IMR-90 (cell line): ENCODE results near the gene SRSF4. TPM values are rescaled to one million over a fixed set of nuclear protein-coding genes. Genes with fewer than 3 reads are reported as not detected.

Experiments used
- ATAC-seq: fragments of 200-7000 bp; cut with Tn5 transposase; 2 replicates; pipeline ENCODE4 v1.9.1; 2020; ENCODE audit warnings: low read depth, mild to moderate bottlenecking, moderate library complexity
- BruUV-seq: library from RNA; stranded (reverse); fragments of 400-500 nt; replicated peaks from 2 replicates; lab custom pipeline; 2021; lab: Mats Ljungman, UMichigan
- CTCF ChIA-PET: fragments of 300-600 bp; formaldehyde crosslinking; extraction: SDS; loops from one replicate; lab custom pipeline; 2021; ENCODE audit warnings: antibody characterized with exemption; lab: Yijun Ruan, JAX
- POLR2A ChIA-PET: fragments of 300-600 bp; sonication (Branson Sonifier 250); formaldehyde crosslinking; loops from one replicate; lab custom pipeline; 2022; ENCODE audit warnings: antibody characterized with exemption; ENCODE audit not compliant: unreplicated experiment; lab: Charles Lee
- DNase-seq: peaks from one replicate; pipeline ENCODE4 v3.0.0; 2013
- H2AFZ ChIP-seq: replicated peaks from 2 replicates; pipeline ENCODE3; 2013; ENCODE audit warnings: low read length, mild to moderate bottlenecking; ENCODE audit not compliant: poor library complexity
- H2AK5ac ChIP-seq: 2 replicates; pipeline ENCODE4 v1.6.1; 2013; ENCODE audit warnings: low read depth, low read length, inconsistent platforms
- H2AK9ac ChIP-seq: replicated peaks from 2 replicates; pipeline ENCODE3; 2013; ENCODE audit warnings: mild to moderate bottlenecking, low read depth, low read length, moderate library complexity; ENCODE audit not compliant: poor library complexity
- H2BK120ac ChIP-seq: 2 replicates; pipeline ENCODE4 v1.6.1; 2013; ENCODE audit warnings: low read depth, low read length, inconsistent platforms
- H2BK15ac ChIP-seq: 3 replicates; pipeline ENCODE4 v1.6.1; 2013; ENCODE audit warnings: low read depth, low read length, inconsistent platforms
- H2BK20ac ChIP-seq: 2 replicates; pipeline ENCODE4 v1.6.1; 2013; ENCODE audit warnings: low read depth, mild to moderate bottlenecking, inconsistent platforms, low read length, moderate library complexity
- H2BK5ac ChIP-seq: 2 replicates; pipeline ENCODE4 v1.6.1; 2013; ENCODE audit warnings: mild to moderate bottlenecking, low read depth, low read length, inconsistent platforms; ENCODE audit not compliant: poor library complexity, severe bottlenecking
- H3K14ac ChIP-seq: replicated peaks from 2 replicates; pipeline ENCODE4 v1.6.1; 2013; ENCODE audit warnings: low read depth, low read length, inconsistent platforms
- H3K18ac ChIP-seq: 2 replicates; pipeline ENCODE4 v1.6.1; 2013; ENCODE audit warnings: low read depth, low read length, control low read depth
- H3K23ac ChIP-seq: 2 replicates; pipeline ENCODE4 v1.6.1; 2013; ENCODE audit warnings: low read depth, low read length, inconsistent platforms
- H3K27ac ChIP-seq: 2 replicates; pipeline ENCODE4 v1.5.1; 2013; ENCODE audit warnings: mild to moderate bottlenecking, control low read depth, low read length; ENCODE audit not compliant: insufficient read depth
- H3K27me3 ChIP-seq: 2 replicates; pipeline ENCODE4 v1.6.1; 2013; ENCODE audit warnings: low read length; ENCODE audit not compliant: control insufficient read depth, insufficient read depth
- H3K36me3 ChIP-seq: 2 replicates; pipeline ENCODE4 v1.6.1; 2013; ENCODE audit warnings: low read length, mixed read lengths; ENCODE audit not compliant: control insufficient read depth, insufficient read depth
- H3K4ac ChIP-seq: 2 replicates; pipeline ENCODE4 v1.6.1; 2013; ENCODE audit warnings: low read depth, low read length, inconsistent platforms
- H3K4me1 ChIP-seq: 2 replicates; pipeline ENCODE4 v1.6.1; 2013; ENCODE audit warnings: low read length, mixed read lengths; ENCODE audit not compliant: control insufficient read depth, insufficient read depth
- H3K4me2 ChIP-seq: 2 replicates; pipeline ENCODE4 v1.6.1; 2013; ENCODE audit warnings: low read depth, mild to moderate bottlenecking, control low read depth, low read length, moderate library complexity
- H3K4me3 ChIP-seq: 2 replicates; pipeline ENCODE4 v1.5.1; 2013; ENCODE audit warnings: low read depth, mild to moderate bottlenecking, control low read depth, low read length, moderate library complexity; ENCODE audit not compliant: insufficient read depth
- H3K56ac ChIP-seq: 2 replicates; pipeline ENCODE4 v1.6.1; 2013; ENCODE audit warnings: low read length, inconsistent platforms; ENCODE audit not compliant: insufficient read depth; ENCODE audit errors: extremely low read depth
- H3K79me1 ChIP-seq, 2 experiments: 2 replicates each; pipeline ENCODE4 v1.6.1; 2013; ENCODE audit warnings: low read length in 2 of 2, inconsistent platforms in 1 of 2, low read depth in 1 of 2
- H3K9ac ChIP-seq: 2 replicates; pipeline ENCODE4 v1.6.1; 2013; ENCODE audit warnings: low read depth, low read length, control low read depth
- H3K9me1 ChIP-seq: 2 replicates; pipeline ENCODE4 v1.6.1; 2013; ENCODE audit warnings: low read length, inconsistent platforms; ENCODE audit not compliant: insufficient read depth
- H3K9me3 ChIP-seq: 2 replicates; pipeline ENCODE4 v1.6.1; 2013; ENCODE audit warnings: low read length; ENCODE audit not compliant: control insufficient read depth, insufficient read depth
- H4K20me1 ChIP-seq: 2 replicates; pipeline ENCODE4 v1.6.1; 2013; ENCODE audit warnings: low read length, inconsistent platforms; ENCODE audit not compliant: insufficient read depth
- H4K5ac ChIP-seq: 2 replicates; pipeline ENCODE4 v1.6.1; 2013; ENCODE audit warnings: mild to moderate bottlenecking, low read depth, low read length, control low read depth
- H4K8ac ChIP-seq, 2 experiments: 2 replicates each; pipeline ENCODE4 v1.6.1; 2013; ENCODE audit warnings: low read depth in 2 of 2, low read length in 2 of 2, control low read depth in 1 of 2, inconsistent platforms in 1 of 2
- H4K91ac ChIP-seq: 2 replicates; pipeline ENCODE4 v1.6.1; 2013; ENCODE audit warnings: low read depth, low read length, inconsistent platforms; ENCODE audit not compliant: insufficient read depth
- BHLHE40 ChIP-seq: fragments of 150-350 bp; IDR thresholded peaks from 2 replicates; pipeline ENCODE4 v1.6.1; 2016; ENCODE audit warnings: mild to moderate bottlenecking, low read depth, low read length
- CEBPB ChIP-seq: IDR thresholded peaks from 2 replicates; pipeline ENCODE4 v1.6.1; 2012; ENCODE audit warnings: low read depth, low read length, improper control_type of control experiment
- CHD1 ChIP-seq: IDR thresholded peaks from 2 replicates; pipeline ENCODE4 v1.6.1; 2012; ENCODE audit warnings: low read depth, low read length, improper control_type of control experiment
- CTCF ChIP-seq: conservative IDR thresholded peaks from 2 replicates; pipeline ENCODE4 v1.5.1; 2012; ENCODE audit warnings: mild to moderate bottlenecking, low read depth, low read length, improper control_type of control experiment
- ELK1 ChIP-seq: fragments of 150-350 bp; IDR thresholded peaks from 2 replicates; pipeline ENCODE4 v1.6.1; 2016; ENCODE audit warnings: low read depth, mild to moderate bottlenecking, low read length, moderate library complexity, borderline replicate concordance
- FOS ChIP-seq: fragments of 150-350 bp; IDR thresholded peaks from 2 replicates; pipeline ENCODE4 v1.6.1; 2016; ENCODE audit warnings: low read depth, low read length
- MAFK ChIP-seq: IDR thresholded peaks from 2 replicates; pipeline ENCODE4 v1.6.1; 2012; ENCODE audit warnings: low read depth, low read length, improper control_type of control experiment
- MAZ ChIP-seq: IDR thresholded peaks from 2 replicates; pipeline ENCODE4 v1.6.1; 2012; ENCODE audit warnings: low read depth, mild to moderate bottlenecking, low read length, improper control_type of control experiment, moderate library complexity, borderline replicate concordance
- MXI1 ChIP-seq: IDR thresholded peaks from 2 replicates; pipeline ENCODE4 v1.6.1; 2012; ENCODE audit warnings: low read depth, mild to moderate bottlenecking, low read length, moderate library complexity, borderline replicate concordance
- NFE2L2 ChIP-seq: fragments of 150-350 bp; IDR thresholded peaks from 2 replicates; pipeline ENCODE4 v1.6.1; 2016; ENCODE audit warnings: low read depth, mild to moderate bottlenecking, low read length
- POLR2A ChIP-seq: IDR thresholded peaks from 2 replicates; pipeline ENCODE4 v1.6.1; 2012; ENCODE audit warnings: mild to moderate bottlenecking, low read depth, low read length
- RAD21 ChIP-seq: IDR thresholded peaks from 2 replicates; pipeline ENCODE4 v1.6.1; 2012; ENCODE audit warnings: low read length, improper control_type of control experiment
- RCOR1 ChIP-seq: IDR thresholded peaks from 2 replicates; pipeline ENCODE4 v1.6.1; 2012; ENCODE audit warnings: mild to moderate bottlenecking, low read length, improper control_type of control experiment; ENCODE audit not compliant: insufficient replicate concordance
- RFX5 ChIP-seq: IDR thresholded peaks from 2 replicates; pipeline ENCODE4 v1.8.0; 2012; ENCODE audit warnings: low read depth, mild to moderate bottlenecking, low read length, moderate library complexity
- SMC3 ChIP-seq: fragments of 150-350 bp; IDR thresholded peaks from 2 replicates; pipeline ENCODE4 v1.6.1; 2016; ENCODE audit warnings: low read depth, mild to moderate bottlenecking, antibody characterized with exemption, low read length, moderate library complexity
- USF2 ChIP-seq: fragments of 150-350 bp; IDR thresholded peaks from 2 replicates; pipeline ENCODE4 v1.6.1; 2017; ENCODE audit warnings: mild to moderate bottlenecking, antibody characterized with exemption, low read length, low read depth
- WGBS, 2 experiments: methylation state at CpG; one replicate each; pipeline versions ENCODE4 v1.1.5 to v1.1.7; 2013; ENCODE audit warnings: missing lambda C conversion rate in 2 of 2; ENCODE audit not compliant: insufficient read length in 1 of 2; ENCODE audit errors: extremely low coverage in 2 of 2; 5-methylcytosine and 5-hydroxymethylcytosine counted together
- dilution Hi-C: fragments of 300-500 bp; cut with HindIII; formaldehyde crosslinking; loops from one replicate; pipeline ENCODE4 v1.14.3; 2018; ENCODE audit warnings: low sequenced_read_pairs; ENCODE audit not compliant: unreplicated experiment
- in situ Hi-C: fragments of 300-500 bp; cut with MboI; formaldehyde crosslinking; loops from 3 replicates; pipeline ENCODE4 v1.14.3; 2019; ENCODE audit warnings: low sequenced_read_pairs, inconsistent platforms, mixed read lengths
- intact Hi-C: fragments of 100-400 bp; cut with micrococcal nuclease; formaldehyde crosslinking; loops from 2 replicates; pipeline ENCODE4 v1.10.0; 2022
- polyA plus RNA-seq, 3 experiments: library from polyadenylated mRNA; depleted of rRNA; stranded (reverse); fragments of >200 nt; gene quantifications; 2 replicates each; pipeline ENCODE4 v1.2.3, GENCODE V29; 2012; ENCODE audit warnings: low replicate concordance in 1 of 3
- total RNA-seq: library from RNA; depleted of rRNA; stranded (reverse); fragments of >200 nt; gene quantifications from 2 replicates; pipeline ENCODE4 v1.2.3, GENCODE V29; 2012

SRSF4 gene
- total and polyA plus RNA-seq, 2 of the 4 experiments (the other 2 are of a cell fraction), result 20.8 to 48.5 TPM

- Histone ChIP-seq H4K5ac (no peak overlapping the region), H2BK5ac (no peak overlapping the region), H3K9me1 (peaks cover 16% of the 10 kb centered on the region), H3K9me3 (no peaks in the 10 kb centered on the region), H3K9ac (no peak overlapping the region), H3K27ac (no peak overlapping the region), H3K4ac (no peak overlapping the region), H2AK5ac (no peak overlapping the region), H2AK9ac (no peak overlapping the region), H3K56ac (no peak overlapping the region), H3K36me3 (peaks cover 5% of the 10 kb centered on the region), H3K4me1 (peaks cover 4% of the 10 kb centered on the region; the same call in 1 of the 2 replicates), H3K18ac (no peak overlapping the region), H3K4me2 (no peak overlapping the region), H3K79me1 (peaks cover 0 to 18% of the 10 kb centered on the region in 2 experiments; a peak in 2 of 4 replicates), H2AFZ (no peak overlapping the region), H4K20me1 (peaks cover 33% of the 10 kb centered on the region), H2BK120ac (no peak overlapping the region), H3K27me3 (no peaks in the 10 kb centered on the region), H3K23ac (no peak overlapping the region), H3K14ac (no peak overlapping the region), H2BK15ac (no peak overlapping the region), H3K4me3 (no peak overlapping the region), H4K8ac (no peak overlapping the region), H2BK20ac (no peak overlapping the region), H4K91ac (no peak overlapping the region)
- in situ Hi-C loops (no loop called here), dilution Hi-C loops (no loop called here), intact Hi-C loops (loop anchor here (2.0 to 5.0 kb wide), 2 partner anchors 14 to 301 kb away; no protein-coding TSS in a partner anchor)
- DNase-seq, result no peak
- CTCF ChIA-PET, result interaction anchor here (0.7 to 2.3 kb wide), 3 partner anchors 14 to 301 kb away, joined by 3 to 9 read pairs (median 3); no protein-coding TSS in a partner anchor
- TF ChIP-seq CTCF (no peak), RAD21 (no peak), MAFK (no peak), USF2 (no peak), RFX5 (no peak), BHLHE40 (no peak), CHD1 (no peak), NFE2L2 (no peak), CEBPB (no peak), POLR2A (no peak), SMC3 (no peak), MXI1 (no peak), FOS (no peak), ELK1 (no peak), MAZ (no peak), RCOR1 (no peak)
- no CpG with 5 or more reads among the region's 1 CpG for WGBS, 2 experiments
- POLR2A ChIA-PET, result no interaction called here
- no TSS peak for BruUV-seq
- no peak for ATAC-seq
Observed at GRCh38 chr1:29183287-29183686, 1.6 kb upstream of the SRSF4 start.
